ENCODE measurements around the gene PTPRK.

DNA sequence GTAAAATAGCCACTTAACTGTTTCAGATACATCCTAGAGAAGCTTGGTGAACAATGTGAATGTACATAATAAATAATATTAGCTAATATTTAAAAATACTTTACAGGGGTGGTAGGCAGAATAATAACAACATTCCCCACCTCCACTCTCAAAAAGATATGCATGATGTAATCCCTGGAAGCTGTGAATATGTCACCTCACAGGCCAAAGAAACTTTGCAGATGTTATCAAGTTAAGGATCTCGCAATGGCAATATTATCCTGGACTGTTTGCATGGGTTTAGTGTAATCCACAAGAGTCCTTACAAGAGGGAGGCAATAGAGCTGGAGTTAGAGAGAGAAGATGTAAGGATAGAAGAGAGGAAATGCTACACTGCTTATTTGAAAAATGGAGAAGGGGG lies 7.0 kb upstream of the PTPRK start:
- TF ChIP-seq, protein P1, sequence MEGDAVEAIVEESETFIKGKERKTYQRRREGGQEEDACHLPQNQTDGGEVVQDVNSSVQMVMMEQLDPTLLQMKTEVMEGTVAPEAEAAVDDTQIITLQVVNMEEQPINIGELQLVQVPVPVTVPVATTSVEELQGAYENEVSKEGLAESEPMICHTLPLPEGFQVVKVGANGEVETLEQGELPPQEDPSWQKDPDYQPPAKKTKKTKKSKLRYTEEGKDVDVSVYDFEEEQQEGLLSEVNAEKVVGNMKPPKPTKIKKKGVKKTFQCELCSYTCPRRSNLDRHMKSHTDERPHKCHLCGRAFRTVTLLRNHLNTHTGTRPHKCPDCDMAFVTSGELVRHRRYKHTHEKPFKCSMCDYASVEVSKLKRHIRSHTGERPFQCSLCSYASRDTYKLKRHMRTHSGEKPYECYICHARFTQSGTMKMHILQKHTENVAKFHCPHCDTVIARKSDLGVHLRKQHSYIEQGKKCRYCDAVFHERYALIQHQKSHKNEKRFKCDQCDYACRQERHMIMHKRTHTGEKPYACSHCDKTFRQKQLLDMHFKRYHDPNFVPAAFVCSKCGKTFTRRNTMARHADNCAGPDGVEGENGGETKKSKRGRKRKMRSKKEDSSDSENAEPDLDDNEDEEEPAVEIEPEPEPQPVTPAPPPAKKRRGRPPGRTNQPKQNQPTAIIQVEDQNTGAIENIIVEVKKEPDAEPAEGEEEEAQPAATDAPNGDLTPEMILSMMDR (IDR thresholded peaks at IDR 0.05), result no peak
- TF ChIP-seq POLR2A (IDR thresholded peaks at IDR 0.05), result no peak
